ENCODE data around the gene PCDH9.

DNA sequence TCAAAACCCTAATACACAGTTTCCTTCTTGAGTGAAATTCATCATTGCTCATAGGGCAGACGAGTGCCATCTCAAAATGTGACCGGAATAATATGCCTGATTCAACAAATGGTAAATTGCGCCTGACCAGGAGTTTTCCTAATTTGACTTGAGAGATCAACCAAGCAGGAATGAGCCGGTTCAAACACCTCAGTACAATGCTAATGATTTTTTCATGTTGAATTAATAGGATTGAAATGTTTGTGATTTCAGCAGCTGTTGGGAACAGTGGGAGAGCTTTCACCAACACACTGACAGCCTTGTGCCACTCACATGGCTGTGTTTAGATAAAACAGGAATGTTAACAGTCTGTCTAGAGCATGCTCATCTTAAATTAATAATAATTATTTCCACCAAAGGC lies 484.8 kb downstream of the PCDH9 start:
- TF ChIP-seq, protein P1, sequence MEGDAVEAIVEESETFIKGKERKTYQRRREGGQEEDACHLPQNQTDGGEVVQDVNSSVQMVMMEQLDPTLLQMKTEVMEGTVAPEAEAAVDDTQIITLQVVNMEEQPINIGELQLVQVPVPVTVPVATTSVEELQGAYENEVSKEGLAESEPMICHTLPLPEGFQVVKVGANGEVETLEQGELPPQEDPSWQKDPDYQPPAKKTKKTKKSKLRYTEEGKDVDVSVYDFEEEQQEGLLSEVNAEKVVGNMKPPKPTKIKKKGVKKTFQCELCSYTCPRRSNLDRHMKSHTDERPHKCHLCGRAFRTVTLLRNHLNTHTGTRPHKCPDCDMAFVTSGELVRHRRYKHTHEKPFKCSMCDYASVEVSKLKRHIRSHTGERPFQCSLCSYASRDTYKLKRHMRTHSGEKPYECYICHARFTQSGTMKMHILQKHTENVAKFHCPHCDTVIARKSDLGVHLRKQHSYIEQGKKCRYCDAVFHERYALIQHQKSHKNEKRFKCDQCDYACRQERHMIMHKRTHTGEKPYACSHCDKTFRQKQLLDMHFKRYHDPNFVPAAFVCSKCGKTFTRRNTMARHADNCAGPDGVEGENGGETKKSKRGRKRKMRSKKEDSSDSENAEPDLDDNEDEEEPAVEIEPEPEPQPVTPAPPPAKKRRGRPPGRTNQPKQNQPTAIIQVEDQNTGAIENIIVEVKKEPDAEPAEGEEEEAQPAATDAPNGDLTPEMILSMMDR (conservative IDR thresholded peaks at IDR 0.05; ENCODE audit: low read depth in 2 of 2), result no peak
- TF ChIP-seq EZH2 (IDR thresholded peaks at IDR 0.05; ENCODE audit: low read depth, unreplicated experiment) (no peak), POLR2AphosphoS5 (IDR thresholded peaks at IDR 0.05; ENCODE audit: low read depth) (no peak), ETS1 (IDR thresholded peaks at IDR 0.05) (no peak), CREB1 (CRISPR knock-in tag; IDR thresholded peaks at IDR 0.05; ENCODE audit: low read depth) (no peak)

Data from GM23338 (cell line).